ENCODE measurements around the gene LRRC9. TPM values are rescaled to one million over a fixed set of nuclear protein-coding genes. Genes with fewer than 3 reads are reported as not detected.

Gene LRRC9
- polyA plus RNA-seq, 1 of the 3 experiments (the other 2 are of a cell fraction) = not detected

DNA sequence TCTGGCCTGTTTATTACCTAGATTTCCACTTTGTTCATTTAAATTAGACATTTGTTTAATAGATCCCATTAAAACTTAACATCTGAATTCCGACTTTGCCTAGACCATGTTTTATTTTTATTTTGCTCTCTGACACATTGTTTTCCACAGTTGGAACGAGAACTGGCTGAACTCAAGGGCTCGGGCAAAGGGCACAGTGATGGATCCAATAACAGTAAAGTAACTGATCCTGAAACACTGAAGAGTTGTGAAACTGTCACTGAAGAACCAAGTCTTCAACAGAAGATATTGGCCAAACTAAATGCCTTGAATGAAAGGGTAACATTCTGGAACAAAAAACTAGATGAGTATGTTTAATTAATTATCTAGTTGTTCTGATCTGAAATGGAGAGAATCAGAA is 39.7 kb downstream of the LRRC9 start:
- Histone ChIP-seq H4K20me1 (ENCODE audit: insufficient read depth) (no peaks in the 10 kb centered on the region), H3K4me1 (ENCODE audit: control insufficient read depth in 1 of 2, insufficient read depth in 2 of 2, low read depth in 1 of 2, low read length in 1 of 2) (no peaks in the 10 kb centered on the region), H3K9me3 (no peaks in the 10 kb centered on the region), H3K36me3 (replicated peaks in 1 of 2; ENCODE audit: control insufficient read depth in 1 of 2, insufficient read depth in 2 of 2, low read length in 1 of 2) (no peaks in the 10 kb centered on the region), H3K27ac (ENCODE audit: low read depth in 2 of 2, low read length in 1 of 2) (no peak overlapping the region), H3K27me3 (ENCODE audit: insufficient read depth) (no peaks in the 10 kb centered on the region), H3K4me2 (no peak overlapping the region), H3K9ac (no peak overlapping the region), H3K4me3 (ENCODE audit: low read depth in 2 of 2, low read length in 1 of 2) (no peak overlapping the region), H3K79me2 (ENCODE audit: insufficient read depth) (no peaks in the 10 kb centered on the region), H3F3A (replicated peaks; ENCODE audit: insufficient read depth) (no peaks in the 10 kb centered on the region), H3K9me2 (no peaks in the 10 kb centered on the region), H2AFZ (ENCODE audit: low read depth) (no peak overlapping the region)
- ChIA-PET CTCF (no interaction called here), POLR2A (no interaction called here)
- TF ChIP-seq, protein P1, sequence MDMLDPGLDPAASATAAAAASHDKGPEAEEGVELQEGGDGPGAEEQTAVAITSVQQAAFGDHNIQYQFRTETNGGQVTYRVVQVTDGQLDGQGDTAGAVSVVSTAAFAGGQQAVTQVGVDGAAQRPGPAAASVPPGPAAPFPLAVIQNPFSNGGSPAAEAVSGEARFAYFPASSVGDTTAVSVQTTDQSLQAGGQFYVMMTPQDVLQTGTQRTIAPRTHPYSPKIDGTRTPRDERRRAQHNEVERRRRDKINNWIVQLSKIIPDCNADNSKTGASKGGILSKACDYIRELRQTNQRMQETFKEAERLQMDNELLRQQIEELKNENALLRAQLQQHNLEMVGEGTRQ (IDR thresholded peaks at IDR 0.05; ENCODE audit: borderline replicate concordance, low read depth, low read length) = no peak
- TF ChIP-seq RAD21 (IDR thresholded peaks at IDR 0.05; ENCODE audit: low read length) = no peak
- no peak for TF ChIP-seq NFIC (IDR thresholded peaks at IDR 0.05; ENCODE audit: borderline replicate concordance)
- TF ChIP-seq, protein P2, sequence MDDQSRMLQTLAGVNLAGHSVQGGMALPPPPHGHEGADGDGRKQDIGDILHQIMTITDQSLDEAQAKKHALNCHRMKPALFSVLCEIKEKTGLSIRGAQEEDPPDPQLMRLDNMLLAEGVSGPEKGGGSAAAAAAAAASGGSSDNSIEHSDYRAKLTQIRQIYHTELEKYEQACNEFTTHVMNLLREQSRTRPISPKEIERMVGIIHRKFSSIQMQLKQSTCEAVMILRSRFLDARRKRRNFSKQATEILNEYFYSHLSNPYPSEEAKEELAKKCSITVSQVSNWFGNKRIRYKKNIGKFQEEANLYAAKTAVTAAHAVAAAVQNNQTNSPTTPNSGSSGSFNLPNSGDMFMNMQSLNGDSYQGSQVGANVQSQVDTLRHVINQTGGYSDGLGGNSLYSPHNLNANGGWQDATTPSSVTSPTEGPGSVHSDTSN (IDR thresholded peaks at IDR 0.05) = no peak
- no peak for TF ChIP-seq RCOR1 (IDR thresholded peaks at IDR 0.05; ENCODE audit: low read length)
- no peak for TF ChIP-seq SMC3 (IDR thresholded peaks at IDR 0.05; ENCODE audit: low read depth, low read length)
- TF ChIP-seq, protein P3, sequence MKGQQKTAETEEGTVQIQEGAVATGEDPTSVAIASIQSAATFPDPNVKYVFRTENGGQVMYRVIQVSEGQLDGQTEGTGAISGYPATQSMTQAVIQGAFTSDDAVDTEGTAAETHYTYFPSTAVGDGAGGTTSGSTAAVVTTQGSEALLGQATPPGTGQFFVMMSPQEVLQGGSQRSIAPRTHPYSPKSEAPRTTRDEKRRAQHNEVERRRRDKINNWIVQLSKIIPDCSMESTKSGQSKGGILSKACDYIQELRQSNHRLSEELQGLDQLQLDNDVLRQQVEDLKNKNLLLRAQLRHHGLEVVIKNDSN (IDR thresholded peaks at IDR 0.05; ENCODE audit: borderline replicate concordance, low read depth) = no peak
- TF ChIP-seq FOSL2 (IDR thresholded peaks at IDR 0.05; ENCODE audit: borderline replicate concordance, low read depth) = no peak
- TF ChIP-seq FOXM1 (IDR thresholded peaks at IDR 0.05; ENCODE audit: low read depth) = no peak
- TF ChIP-seq, protein P4, sequence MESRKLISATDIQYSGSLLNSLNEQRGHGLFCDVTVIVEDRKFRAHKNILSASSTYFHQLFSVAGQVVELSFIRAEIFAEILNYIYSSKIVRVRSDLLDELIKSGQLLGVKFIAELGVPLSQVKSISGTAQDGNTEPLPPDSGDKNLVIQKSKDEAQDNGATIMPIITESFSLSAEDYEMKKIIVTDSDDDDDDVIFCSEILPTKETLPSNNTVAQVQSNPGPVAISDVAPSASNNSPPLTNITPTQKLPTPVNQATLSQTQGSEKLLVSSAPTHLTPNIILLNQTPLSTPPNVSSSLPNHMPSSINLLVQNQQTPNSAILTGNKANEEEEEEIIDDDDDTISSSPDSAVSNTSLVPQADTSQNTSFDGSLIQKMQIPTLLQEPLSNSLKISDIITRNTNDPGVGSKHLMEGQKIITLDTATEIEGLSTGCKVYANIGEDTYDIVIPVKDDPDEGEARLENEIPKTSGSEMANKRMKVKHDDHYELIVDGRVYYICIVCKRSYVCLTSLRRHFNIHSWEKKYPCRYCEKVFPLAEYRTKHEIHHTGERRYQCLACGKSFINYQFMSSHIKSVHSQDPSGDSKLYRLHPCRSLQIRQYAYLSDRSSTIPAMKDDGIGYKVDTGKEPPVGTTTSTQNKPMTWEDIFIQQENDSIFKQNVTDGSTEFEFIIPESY (IDR thresholded peaks at IDR 0.05; ENCODE audit: borderline replicate concordance, low read depth) = no peak
- TF ChIP-seq, protein P5, sequence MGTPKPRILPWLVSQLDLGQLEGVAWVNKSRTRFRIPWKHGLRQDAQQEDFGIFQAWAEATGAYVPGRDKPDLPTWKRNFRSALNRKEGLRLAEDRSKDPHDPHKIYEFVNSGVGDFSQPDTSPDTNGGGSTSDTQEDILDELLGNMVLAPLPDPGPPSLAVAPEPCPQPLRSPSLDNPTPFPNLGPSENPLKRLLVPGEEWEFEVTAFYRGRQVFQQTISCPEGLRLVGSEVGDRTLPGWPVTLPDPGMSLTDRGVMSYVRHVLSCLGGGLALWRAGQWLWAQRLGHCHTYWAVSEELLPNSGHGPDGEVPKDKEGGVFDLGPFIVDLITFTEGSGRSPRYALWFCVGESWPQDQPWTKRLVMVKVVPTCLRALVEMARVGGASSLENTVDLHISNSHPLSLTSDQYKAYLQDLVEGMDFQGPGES (IDR thresholded peaks at IDR 0.05; ENCODE audit: low read depth, low read length) = no peak
- no peak for TF ChIP-seq SIN3A (IDR thresholded peaks at IDR 0.05; ENCODE audit: borderline replicate concordance, low read depth, low read length)
- no peak for DNase-seq
- 19% methylated on average over 3 of the region's 3 CpGs for WGBS (ENCODE audit: low lambda C conversion rate)

Measured in SK-N-SH (cell line).